VCaP (cell line): ENCODE measurements around the gene SELP.

Experiments used
- H3K27ac ChIP-seq: fragments of 450-650 bp; 2 replicates; pipeline ENCODE4 v1.5.1; 2017
- CTCF ChIP-seq: fragments of 450-650 bp; conservative IDR thresholded peaks from 2 replicates; pipeline ENCODE4 v1.5.1; 2017; ENCODE audit warnings: mild to moderate bottlenecking, moderate library complexity

The SELP gene

GRCh38 chr1:169651035-169651434, 21.1 kb upstream of the SELP start:
- no peak overlapping the region for H3K27ac ChIP-seq
- no peak for TF ChIP-seq CTCF

GRCh38 chr1:169650551-169650950, 20.6 kb upstream of the SELP start:
- H3K27ac ChIP-seq: no peak overlapping the region
- no peak for TF ChIP-seq CTCF

- TF ChIP-seq CTCF: no peak
- H3K27ac ChIP-seq: no peak overlapping the region
These were observed 18.8 kb upstream of the SELP start for GRCh38 chr1:169648709-169649108.

- H3K27ac ChIP-seq: no peak overlapping the region
- no peak for TF ChIP-seq CTCF
These were observed 18.3 kb upstream of the SELP start for GRCh38 chr1:169648187-169648586.

- no peak overlapping the region for H3K27ac ChIP-seq
- TF ChIP-seq CTCF: no peak
These were observed 17.6 kb upstream of the SELP start for GRCh38 chr1:169647512-169647911.

- no peak for TF ChIP-seq CTCF
These were observed 14.4 kb upstream of the SELP start for GRCh38 chr1:169644297-169644696.

GRCh38 chr1:169634877-169635276, 5.0 kb upstream of the SELP start:
- H3K27ac ChIP-seq: no peak overlapping the region
- no peak for TF ChIP-seq CTCF

More at GRCh38 chr1:169644297-169644696, 14.4 kb upstream of the SELP start:
- no peak overlapping the region for H3K27ac ChIP-seq

- H3K27ac ChIP-seq: no peak overlapping the region
- TF ChIP-seq CTCF: no peak
These were observed 4.2 kb upstream of the SELP start for GRCh38 chr1:169634145-169634544.
